MCF 10A (cell line): ENCODE results near the gene MORC1. TPM values are rescaled to one million over a fixed set of nuclear protein-coding genes. Genes with fewer than 3 reads are reported as not detected.

ENCODE experiments used
- BruUV-seq: library from RNA; stranded (reverse); fragments of 400-500 nt; replicated peaks from 2 replicates; lab custom pipeline; 2021; lab: Mats Ljungman, UMichigan
- CTCF ChIA-PET: fragments of 300-600 bp; sonication (Branson Sonifier 250); formaldehyde crosslinking; extraction: SDS; loops from one replicate; lab custom pipeline; 2021; ENCODE audit warnings: antibody characterized with exemption, inconsistent platforms; lab: Yijun Ruan, JAX
- POLR2A ChIA-PET: fragments of 300-600, 350-650 bp; sonication (Branson Sonifier 250); formaldehyde crosslinking; extraction: SDS; loops from one replicate; lab custom pipeline; 2020; ENCODE audit warnings: antibody characterized with exemption, inconsistent platforms; lab: Yijun Ruan, JAX
- DNase-seq: peaks from one replicate; pipeline ENCODE4 v3.0.0-alpha.2; 2018; ENCODE audit not compliant: unreplicated experiment
- H3K27ac Mint-ChIP-seq: one replicate; pipeline ENCODE4 v1.8.0; 2022; ENCODE audit warnings: mild to moderate bottlenecking, low read depth, mixed read lengths; ENCODE audit not compliant: unreplicated experiment
- H3K27me3 Mint-ChIP-seq: one replicate; pipeline ENCODE4 v1.8.0; 2022; ENCODE audit warnings: mixed read lengths; ENCODE audit not compliant: insufficient read depth, unreplicated experiment
- H3K36me3 Mint-ChIP-seq: one replicate; pipeline ENCODE4 v1.8.0; 2022; ENCODE audit warnings: mild to moderate bottlenecking, moderate library complexity, mixed read lengths; ENCODE audit not compliant: insufficient read depth, unreplicated experiment
- H3K4me1 Mint-ChIP-seq: one replicate; pipeline ENCODE4 v1.8.0; 2022; ENCODE audit warnings: mixed read lengths; ENCODE audit not compliant: insufficient read depth, unreplicated experiment
- H3K4me3 Mint-ChIP-seq: one replicate; pipeline ENCODE4 v1.8.0; 2022; ENCODE audit warnings: mild to moderate bottlenecking, moderate library complexity, mixed read lengths; ENCODE audit not compliant: unreplicated experiment
- H3K9me3 Mint-ChIP-seq: one replicate; pipeline ENCODE4 v1.8.0; 2022; ENCODE audit warnings: mixed read lengths; ENCODE audit not compliant: unreplicated experiment
- CTCF ChIP-seq: fragments of 200-600 bp; IDR thresholded peaks from one replicate; pipeline ENCODE4 v1.8.0; 2022; ENCODE audit warnings: antibody characterized with exemption, mild to moderate bottlenecking; ENCODE audit not compliant: unreplicated experiment
- intact Hi-C: fragments of 100-400 bp; cut with micrococcal nuclease; formaldehyde crosslinking; loops from 2 replicates; pipeline ENCODE4 v1.14.1; 2022
- total RNA-seq: library from RNA; stranded (reverse); gene quantifications from 2 replicates; pipeline ENCODE4 v1.2.3, GENCODE V29; 2022

Gene MORC1
- total RNA-seq, 1 experiment from 2014 or later, result not detected

DNA sequence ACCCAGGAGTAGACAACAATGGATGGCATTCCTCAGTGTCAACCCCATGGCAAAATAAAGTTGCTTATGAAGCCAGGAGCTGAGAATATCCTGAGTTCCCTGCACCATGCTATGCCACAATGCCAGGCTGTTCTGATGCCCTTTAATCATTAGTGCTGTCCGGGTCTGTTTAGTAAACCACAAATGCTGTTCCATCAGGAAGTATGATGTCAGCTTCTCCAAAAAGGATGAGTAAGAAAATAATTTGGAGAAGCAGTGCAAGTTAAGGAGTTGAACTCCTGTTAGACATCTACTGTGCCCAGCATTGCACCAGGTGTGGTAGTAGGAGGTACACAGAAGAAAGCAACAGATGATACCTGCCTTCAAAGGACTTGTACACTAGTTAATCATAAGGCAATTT lies 96.4 kb downstream of the MORC1 start:
- Mint-ChIP-seq H3K9me3 (no peaks in the 10 kb centered on the region), H3K4me3 (no peak overlapping the region), H3K4me1 (no peaks in the 10 kb centered on the region), H3K27me3 (no peaks in the 10 kb centered on the region), H3K36me3 (no peaks in the 10 kb centered on the region), H3K27ac (no peak overlapping the region)
- DNase-seq, result no peak
- intact Hi-C loops, result no loop called here
- no TSS peak for BruUV-seq
- ChIA-PET CTCF (interaction anchor here (0.5 to 1.0 kb wide), 2 partner anchors 75 to 377 kb away, joined by 3 read pairs; no protein-coding TSS in a partner anchor), POLR2A (no interaction called here)
- TF ChIP-seq CTCF, result no peak

- no peaks in the 10 kb centered on the region for H3K4me1 Mint-ChIP-seq
- POLR2A ChIA-PET, result no interaction called here
- H3K27ac Mint-ChIP-seq, result no peak overlapping the region
- BruUV-seq, result no TSS peak
- CTCF ChIA-PET, result interaction anchor here (0.5 to 2.5 kb wide), 3 partner anchors 8 to 211 kb away, joined by 3 to 10 read pairs (median 4); no protein-coding TSS in a partner anchor
- intact Hi-C loops, result no loop called here
- H3K9me3 Mint-ChIP-seq, result no peaks in the 10 kb centered on the region
- DNase-seq, result no peak
- H3K4me3 Mint-ChIP-seq, result no peak overlapping the region
- no peaks in the 10 kb centered on the region for H3K27me3 Mint-ChIP-seq
- no peaks in the 10 kb centered on the region for H3K36me3 Mint-ChIP-seq
- TF ChIP-seq CTCF, result no peak
These were observed 99.1 kb downstream of the MORC1 start for GRCh38 chr3:109018828-109019227.

- H3K4me1 Mint-ChIP-seq, result no peaks in the 10 kb centered on the region
- POLR2A ChIA-PET, result interaction anchor here (0.6 kb wide), 1 partner anchor 947 kb away, joined by 3 read pairs; no protein-coding TSS in a partner anchor
These were observed 112.5 kb downstream of the MORC1 start for GRCh38 chr3:109005443-109005842.

GRCh38 chr3:108998436-108998835 lies 119.5 kb downstream of the MORC1 start:
- intact Hi-C loops, result no loop called here
- ChIA-PET CTCF (no interaction called here), POLR2A (no interaction called here)
- no peaks in the 10 kb centered on the region for H3K27me3 Mint-ChIP-seq
- no peaks in the 10 kb centered on the region for H3K36me3 Mint-ChIP-seq
- no peak for TF ChIP-seq CTCF
- H3K4me3 Mint-ChIP-seq, result no peak overlapping the region
- no peak for DNase-seq
- no peaks in the 10 kb centered on the region for H3K9me3 Mint-ChIP-seq
- BruUV-seq, result no TSS peak
- H3K4me1 Mint-ChIP-seq, result no peaks in the 10 kb centered on the region
- no peak overlapping the region for H3K27ac Mint-ChIP-seq

More at GRCh38 chr3:109005443-109005842, 112.5 kb downstream of the MORC1 start:
- H3K4me3 Mint-ChIP-seq, result no peak overlapping the region
- H3K9me3 Mint-ChIP-seq, result no peaks in the 10 kb centered on the region
- DNase-seq, result no peak
- CTCF ChIA-PET, result interaction anchor here (0.9 kb wide), 1 partner anchor 25 kb away, joined by 7 read pairs; no protein-coding TSS in a partner anchor
- TF ChIP-seq CTCF, result no peak
- no peaks in the 10 kb centered on the region for H3K36me3 Mint-ChIP-seq
- H3K27ac Mint-ChIP-seq, result no peak overlapping the region
- intact Hi-C loops, result no loop called here
- no TSS peak for BruUV-seq
- no peaks in the 10 kb centered on the region for H3K27me3 Mint-ChIP-seq
